Retinal pigment epithelial cell (primary cell): ENCODE results near the gene MAP3K5.
"Not testable (repeated sequence)": the region's sequence is repeated elsewhere in the genome, so short reads cannot be mapped to it uniquely, and the experiment has no call there.

Experiments used
- DNase-seq: peaks from one replicate; pipeline ENCODE4 v3.0.0-alpha.2; 2010; ENCODE audit warnings: low read depth
- H3K4me3 ChIP-seq: 2 replicates; pipeline ENCODE4 v1.5.1; 2011; ENCODE audit warnings: mild to moderate bottlenecking, low read length, control low read depth, moderate library complexity
- CTCF ChIP-seq: conservative IDR thresholded peaks from 2 replicates; pipeline ENCODE4 v1.5.1; 2011; ENCODE audit warnings: low read depth, low read length, control low read depth, inconsistent platforms

The MAP3K5 gene

GRCh38 chr6:136792095-136792409 lies 225 bp downstream of the MAP3K5 start:
- TF ChIP-seq CTCF = no peak
- DNase-seq = no peak
- peak overlapping the region; percentile 81 for H3K4me3 ChIP-seq

- DNase-seq = no peak
- H3K4me3 ChIP-seq = peak overlapping the region; percentile 81
Observed at GRCh38 chr6:136791296-136792094, 782 bp downstream of the MAP3K5 start.

GRCh38 chr6:136790411-136791295 lies 1.6 kb downstream of the MAP3K5 start:
- H3K4me3 ChIP-seq = peak overlapping the region; percentile 81
- TF ChIP-seq CTCF = no peak
- DNase-seq = no peak

More at GRCh38 chr6:136791296-136792094, 782 bp downstream of the MAP3K5 start:
- no peak for TF ChIP-seq CTCF

- not testable (repeated sequence) for DNase-seq
Observed at GRCh38 chr6:136789440-136789839, 2.8 kb downstream of the MAP3K5 start.

GRCh38 chr6:136788069-136788902 lies 4.0 kb downstream of the MAP3K5 start:
- peak; percentile 33 for DNase-seq
- H3K4me3 ChIP-seq = no peak overlapping the region
- TF ChIP-seq CTCF = no peak

More at GRCh38 chr6:136789440-136789839, 2.8 kb downstream of the MAP3K5 start:
- not testable (repeated sequence) for H3K4me3 ChIP-seq

- DNase-seq = no peak
- no peak for TF ChIP-seq CTCF
- H3K4me3 ChIP-seq = no peak overlapping the region
Observed at GRCh38 chr6:136787726-136788068, 4.6 kb downstream of the MAP3K5 start.

- TF ChIP-seq CTCF = no peak
- no peak for DNase-seq
- no peak overlapping the region for H3K4me3 ChIP-seq
Observed at GRCh38 chr6:136786658-136787057, 5.6 kb downstream of the MAP3K5 start.
